Uterus (tissue), 2 donors: Measurements from ENCODE around the gene NPC1L1.

ENCODE experiments used
- POLR2A ChIP-seq, 2 donors: fragments of 450-650 bp; IDR thresholded peaks; one replicate each; pipeline ENCODE4 v1.6.1; 2016; ENCODE audit warnings: antibody characterized with exemption in 2 of 2, mild to moderate bottlenecking in 1 of 2, moderate library complexity in 1 of 2
- TF ChIP-seq, protein P1 (sequence below), 4 experiments: fragments of 200-600 bp in 2 of 4; fragments of 450-650 bp in 2 of 4; sonication (generic) in 2 of 4; IDR thresholded peaks; one replicate each; pipeline ENCODE4 v1.5.1; 2016 to 2019; ENCODE audit warnings: antibody characterized with exemption in 4 of 4, mild to moderate bottlenecking in 2 of 4, moderate library complexity in 1 of 4

DNA sequence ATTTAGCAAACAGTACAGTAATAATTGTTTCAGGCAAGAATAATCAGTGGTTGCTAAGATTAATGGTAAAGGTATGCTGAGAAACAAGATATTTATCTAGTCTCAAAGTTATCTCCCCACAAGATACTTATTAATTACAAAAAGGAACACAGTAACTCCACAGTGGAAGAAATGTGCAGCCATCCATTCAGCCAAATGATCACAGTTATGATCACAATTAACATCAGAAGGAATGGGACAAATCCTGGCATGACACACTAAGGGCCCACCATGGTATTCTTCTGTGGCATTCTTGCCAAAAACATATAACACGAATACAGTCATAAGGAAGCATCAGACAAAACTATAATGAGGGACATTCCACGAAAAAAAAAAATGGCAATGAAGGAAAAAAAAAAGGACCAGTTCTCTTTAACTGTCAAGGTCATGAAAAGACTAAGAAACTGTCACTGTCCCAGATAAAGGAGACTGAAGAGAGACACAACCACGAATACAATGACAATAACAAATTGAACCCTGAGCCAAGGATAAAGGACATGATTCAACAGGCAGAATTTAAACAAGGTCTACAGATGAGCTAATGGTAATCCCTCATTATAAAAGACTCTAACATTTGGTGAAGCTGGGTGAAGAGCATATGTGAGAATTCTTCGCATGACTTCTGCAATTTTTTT lies 71.5 kb downstream of the NPC1L1 start:
- TF ChIP-seq POLR2A (IDR thresholded peaks at IDR 0.05) = no peak
- TF ChIP-seq, protein P1, sequence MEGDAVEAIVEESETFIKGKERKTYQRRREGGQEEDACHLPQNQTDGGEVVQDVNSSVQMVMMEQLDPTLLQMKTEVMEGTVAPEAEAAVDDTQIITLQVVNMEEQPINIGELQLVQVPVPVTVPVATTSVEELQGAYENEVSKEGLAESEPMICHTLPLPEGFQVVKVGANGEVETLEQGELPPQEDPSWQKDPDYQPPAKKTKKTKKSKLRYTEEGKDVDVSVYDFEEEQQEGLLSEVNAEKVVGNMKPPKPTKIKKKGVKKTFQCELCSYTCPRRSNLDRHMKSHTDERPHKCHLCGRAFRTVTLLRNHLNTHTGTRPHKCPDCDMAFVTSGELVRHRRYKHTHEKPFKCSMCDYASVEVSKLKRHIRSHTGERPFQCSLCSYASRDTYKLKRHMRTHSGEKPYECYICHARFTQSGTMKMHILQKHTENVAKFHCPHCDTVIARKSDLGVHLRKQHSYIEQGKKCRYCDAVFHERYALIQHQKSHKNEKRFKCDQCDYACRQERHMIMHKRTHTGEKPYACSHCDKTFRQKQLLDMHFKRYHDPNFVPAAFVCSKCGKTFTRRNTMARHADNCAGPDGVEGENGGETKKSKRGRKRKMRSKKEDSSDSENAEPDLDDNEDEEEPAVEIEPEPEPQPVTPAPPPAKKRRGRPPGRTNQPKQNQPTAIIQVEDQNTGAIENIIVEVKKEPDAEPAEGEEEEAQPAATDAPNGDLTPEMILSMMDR (IDR thresholded peaks at IDR 0.05) = no peak
